ENCODE measurements around the gene COQ3.

COQ3 gene

GRCh38 chr6:99393366-99393697, 663 bp downstream of the COQ3 start:
- Histone ChIP-seq H3K27me3 (replicated peaks; ENCODE audit: control insufficient read depth, insufficient read depth, low read length, poor library complexity, severe bottlenecking) (no peaks in the 10 kb centered on the region), H3K4me1 (ENCODE audit: control insufficient read depth, insufficient read depth, low read length, poor library complexity, severe bottlenecking) (no peaks in the 10 kb centered on the region), H3K27ac (ENCODE audit: insufficient read depth, low read length, poor library complexity, severe bottlenecking) (peak overlapping the region; percentile 47), H3K36me3 (ENCODE audit: control insufficient read depth, insufficient read depth, low read length) (no peaks in the 10 kb centered on the region), H3K9me3 (ENCODE audit: control insufficient read depth, low read length) (no peaks in the 10 kb centered on the region), H3K4me3 (ENCODE audit: insufficient read depth, low read depth, low read length, poor library complexity, severe bottlenecking) (peak overlapping the region; percentile 96)
- no peak for DNase-seq

GRCh38 chr6:99390896-99391295, 3.1 kb downstream of the COQ3 start:
- Histone ChIP-seq H3K4me3 (ENCODE audit: insufficient read depth, low read depth, low read length, poor library complexity, severe bottlenecking) (no peak overlapping the region), H3K4me1 (ENCODE audit: control insufficient read depth, insufficient read depth, low read length, poor library complexity, severe bottlenecking) (no peaks in the 10 kb centered on the region), H3K27ac (ENCODE audit: insufficient read depth, low read length, poor library complexity, severe bottlenecking) (no peak overlapping the region), H3K27me3 (replicated peaks; ENCODE audit: control insufficient read depth, insufficient read depth, low read length, poor library complexity, severe bottlenecking) (no peaks in the 10 kb centered on the region), H3K36me3 (ENCODE audit: control insufficient read depth, insufficient read depth, low read length) (no peaks in the 10 kb centered on the region), H3K9me3 (ENCODE audit: control insufficient read depth, low read length) (no peaks in the 10 kb centered on the region)
- DNase-seq: no peak

GRCh38 chr6:99384507-99384906, 9.5 kb downstream of the COQ3 start:
- no peak for DNase-seq
- Histone ChIP-seq H3K4me1 (ENCODE audit: control insufficient read depth, insufficient read depth, low read length, poor library complexity, severe bottlenecking) (no peaks in the 10 kb centered on the region), H3K27me3 (replicated peaks; ENCODE audit: control insufficient read depth, insufficient read depth, low read length, poor library complexity, severe bottlenecking) (no peaks in the 10 kb centered on the region), H3K9me3 (ENCODE audit: control insufficient read depth, low read length) (no peaks in the 10 kb centered on the region), H3K27ac (ENCODE audit: insufficient read depth, low read length, poor library complexity, severe bottlenecking) (no peak overlapping the region), H3K36me3 (ENCODE audit: control insufficient read depth, insufficient read depth, low read length) (no peaks in the 10 kb centered on the region), H3K4me3 (ENCODE audit: insufficient read depth, low read depth, low read length, poor library complexity, severe bottlenecking) (no peak overlapping the region)

- H3K27me3 ChIP-seq (replicated peaks; ENCODE audit: control insufficient read depth, insufficient read depth, low read length, poor library complexity, severe bottlenecking): no peaks in the 10 kb centered on the region
- no peaks in the 10 kb centered on the region for H3K4me1 ChIP-seq (ENCODE audit: control insufficient read depth, insufficient read depth, low read length, poor library complexity, severe bottlenecking)
- no peak for DNase-seq
- H3K4me3 ChIP-seq (ENCODE audit: insufficient read depth, low read depth, low read length, poor library complexity, severe bottlenecking): no peak overlapping the region
- no peaks in the 10 kb centered on the region for H3K36me3 ChIP-seq (ENCODE audit: control insufficient read depth, insufficient read depth, low read length)
- H3K27ac ChIP-seq (ENCODE audit: insufficient read depth, low read length, poor library complexity, severe bottlenecking): no peak overlapping the region
- H3K9me3 ChIP-seq (ENCODE audit: control insufficient read depth, low read length): no peaks in the 10 kb centered on the region
Measured at GRCh38 chr6:99378636-99379035, 15.4 kb downstream of the COQ3 start.

- DNase-seq: no peak
- no peaks in the 10 kb centered on the region for H3K27me3 ChIP-seq (replicated peaks; ENCODE audit: control insufficient read depth, insufficient read depth, low read length, poor library complexity, severe bottlenecking)
- H3K9me3 ChIP-seq (ENCODE audit: control insufficient read depth, low read length): no peaks in the 10 kb centered on the region
- H3K4me3 ChIP-seq (ENCODE audit: insufficient read depth, low read depth, low read length, poor library complexity, severe bottlenecking): no peak overlapping the region
- no peaks in the 10 kb centered on the region for H3K36me3 ChIP-seq (ENCODE audit: control insufficient read depth, insufficient read depth, low read length)
- H3K4me1 ChIP-seq (ENCODE audit: control insufficient read depth, insufficient read depth, low read length, poor library complexity, severe bottlenecking): no peaks in the 10 kb centered on the region
- no peak overlapping the region for H3K27ac ChIP-seq (ENCODE audit: insufficient read depth, low read length, poor library complexity, severe bottlenecking)
Measured at GRCh38 chr6:99369533-99369932, 24.5 kb downstream of the COQ3 start.

- no peaks in the 10 kb centered on the region for H3K27me3 ChIP-seq (replicated peaks; ENCODE audit: control insufficient read depth, insufficient read depth, low read length, poor library complexity, severe bottlenecking)
- H3K9me3 ChIP-seq (ENCODE audit: control insufficient read depth, low read length): no peaks in the 10 kb centered on the region
- no peaks in the 10 kb centered on the region for H3K36me3 ChIP-seq (ENCODE audit: control insufficient read depth, insufficient read depth, low read length)
- no peaks in the 10 kb centered on the region for H3K4me1 ChIP-seq (ENCODE audit: control insufficient read depth, insufficient read depth, low read length, poor library complexity, severe bottlenecking)
- DNase-seq: no peak
- H3K4me3 ChIP-seq (ENCODE audit: insufficient read depth, low read depth, low read length, poor library complexity, severe bottlenecking): no peak overlapping the region
- no peak overlapping the region for H3K27ac ChIP-seq (ENCODE audit: insufficient read depth, low read length, poor library complexity, severe bottlenecking)
Measured at GRCh38 chr6:99366852-99367251, 27.1 kb downstream of the COQ3 start.

GRCh38 chr6:99364026-99364425, 30.0 kb downstream of the COQ3 start:
- H3K27me3 ChIP-seq (replicated peaks; ENCODE audit: control insufficient read depth, insufficient read depth, low read length, poor library complexity, severe bottlenecking): no peaks in the 10 kb centered on the region
- no peak for DNase-seq

GRCh38 chr6:99362678-99363268, 31.2 kb downstream of the COQ3 start:
- no peak for DNase-seq
- H3K4me3 ChIP-seq (ENCODE audit: insufficient read depth, low read depth, low read length, poor library complexity, severe bottlenecking): no peak overlapping the region
- no peaks in the 10 kb centered on the region for H3K36me3 ChIP-seq (ENCODE audit: control insufficient read depth, insufficient read depth, low read length)
- H3K9me3 ChIP-seq (ENCODE audit: control insufficient read depth, low read length): no peaks in the 10 kb centered on the region
- no peak overlapping the region for H3K27ac ChIP-seq (ENCODE audit: insufficient read depth, low read length, poor library complexity, severe bottlenecking)
- no peaks in the 10 kb centered on the region for H3K4me1 ChIP-seq (ENCODE audit: control insufficient read depth, insufficient read depth, low read length, poor library complexity, severe bottlenecking)
- no peaks in the 10 kb centered on the region for H3K27me3 ChIP-seq (replicated peaks; ENCODE audit: control insufficient read depth, insufficient read depth, low read length, poor library complexity, severe bottlenecking)

More at GRCh38 chr6:99364026-99364425, 30.0 kb downstream of the COQ3 start:
- H3K4me3 ChIP-seq (ENCODE audit: insufficient read depth, low read depth, low read length, poor library complexity, severe bottlenecking): no peak overlapping the region
- H3K9me3 ChIP-seq (ENCODE audit: control insufficient read depth, low read length): no peaks in the 10 kb centered on the region
- no peak overlapping the region for H3K27ac ChIP-seq (ENCODE audit: insufficient read depth, low read length, poor library complexity, severe bottlenecking)
- H3K36me3 ChIP-seq (ENCODE audit: control insufficient read depth, insufficient read depth, low read length): no peaks in the 10 kb centered on the region
- no peaks in the 10 kb centered on the region for H3K4me1 ChIP-seq (ENCODE audit: control insufficient read depth, insufficient read depth, low read length, poor library complexity, severe bottlenecking)

- Histone ChIP-seq H3K4me3 (ENCODE audit: insufficient read depth, low read depth, low read length, poor library complexity, severe bottlenecking) (no peak overlapping the region), H3K4me1 (ENCODE audit: control insufficient read depth, insufficient read depth, low read length, poor library complexity, severe bottlenecking) (no peaks in the 10 kb centered on the region), H3K36me3 (ENCODE audit: control insufficient read depth, insufficient read depth, low read length) (no peaks in the 10 kb centered on the region), H3K9me3 (ENCODE audit: control insufficient read depth, low read length) (no peaks in the 10 kb centered on the region), H3K27ac (ENCODE audit: insufficient read depth, low read length, poor library complexity, severe bottlenecking) (no peak overlapping the region), H3K27me3 (replicated peaks; ENCODE audit: control insufficient read depth, insufficient read depth, low read length, poor library complexity, severe bottlenecking) (no peaks in the 10 kb centered on the region)
- DNase-seq: no peak
Measured at GRCh38 chr6:99359800-99360199, 34.2 kb downstream of the COQ3 start.

- H3K27me3 ChIP-seq (replicated peaks; ENCODE audit: control insufficient read depth, insufficient read depth, low read length, poor library complexity, severe bottlenecking): no peaks in the 10 kb centered on the region
- no peak overlapping the region for H3K4me3 ChIP-seq (ENCODE audit: insufficient read depth, low read depth, low read length, poor library complexity, severe bottlenecking)
- DNase-seq: no peak
- H3K36me3 ChIP-seq (ENCODE audit: control insufficient read depth, insufficient read depth, low read length): no peaks in the 10 kb centered on the region
- no peaks in the 10 kb centered on the region for H3K4me1 ChIP-seq (ENCODE audit: control insufficient read depth, insufficient read depth, low read length, poor library complexity, severe bottlenecking)
- no peak overlapping the region for H3K27ac ChIP-seq (ENCODE audit: insufficient read depth, low read length, poor library complexity, severe bottlenecking)
- H3K9me3 ChIP-seq (ENCODE audit: control insufficient read depth, low read length): no peaks in the 10 kb centered on the region
Measured at GRCh38 chr6:99356641-99357040, 37.4 kb downstream of the COQ3 start.

- Histone ChIP-seq H3K4me3 (ENCODE audit: insufficient read depth, low read depth, low read length, poor library complexity, severe bottlenecking) (no peak overlapping the region), H3K9me3 (ENCODE audit: control insufficient read depth, low read length) (no peaks in the 10 kb centered on the region), H3K4me1 (ENCODE audit: control insufficient read depth, insufficient read depth, low read length, poor library complexity, severe bottlenecking) (no peaks in the 10 kb centered on the region), H3K27ac (ENCODE audit: insufficient read depth, low read length, poor library complexity, severe bottlenecking) (no peak overlapping the region), H3K27me3 (replicated peaks; ENCODE audit: control insufficient read depth, insufficient read depth, low read length, poor library complexity, severe bottlenecking) (peaks cover 6% of the 10 kb centered on the region), H3K36me3 (ENCODE audit: control insufficient read depth, insufficient read depth, low read length) (no peaks in the 10 kb centered on the region)
- DNase-seq: no peak
Measured at GRCh38 chr6:99354983-99355382, 39.0 kb downstream of the COQ3 start.
